Caki2 (cell line): ENCODE measurements around the gene MRI1. TPM values are rescaled to one million over a fixed set of nuclear protein-coding genes. Genes with fewer than 3 reads are reported as not detected.
A peak's percentile ranks its signal among the peaks of the same experiment; 100 is the strongest.
"Not testable (repeated sequence)": the region's sequence is repeated elsewhere in the genome, so short reads cannot be mapped to it uniquely, and the experiment has no call there.

Experiments
- DNase-seq: peaks from one replicate; pipeline ENCODE4 v3.0.0-alpha.2; 2015; ENCODE audit warnings: low read depth
- in situ Hi-C: cut with HindIII; loops from 2 replicates; pipeline ENCODE4 v1.10.0; 2016; ENCODE audit warnings: low sequenced_read_pairs, low pct_unique_long_range_greater_than_20kb, mixed read lengths
- total RNA-seq: library from RNA; depleted of rRNA; stranded (reverse); fragments of >200 nt; shearing (Covaris generic); gene quantifications from 2 replicates; pipeline ENCODE4 v1.2.3, GENCODE V29; 2014; ENCODE audit warnings: low replicate concordance; rRNA removed

Gene MRI1
- total RNA-seq, result 90.3 and 174 TPM in 2 replicates

- peak; percentile 67 for DNase-seq
- in situ Hi-C loops, result no loop called here
Observed at GRCh38 chr19:13764101-13764807, at the start of gene MRI1. TSS of gene MRI1 (plus strand) at chr19:13764522. CDS start at chr19:13764589, 67 bp downstream.

- peak; percentile 80 for DNase-seq
- in situ Hi-C loops, result no loop called here
Observed at GRCh38 chr19:13717194-13717643, 47.1 kb upstream of the MRI1 start.

GRCh38 chr19:13718733-13719132, 45.6 kb upstream of the MRI1 start:
- in situ Hi-C loops, result no loop called here
- DNase-seq, result peak; percentile 73

- in situ Hi-C loops, result no loop called here
Observed at GRCh38 chr19:13722146-13722545, 42.2 kb upstream of the MRI1 start.

GRCh38 chr19:13723206-13723605, 41.1 kb upstream of the MRI1 start:
- in situ Hi-C loops, result no loop called here
- peak; percentile 44 for DNase-seq

More at GRCh38 chr19:13722146-13722545, 42.2 kb upstream of the MRI1 start:
- no peak for DNase-seq

- in situ Hi-C loops, result no loop called here
- no peak for DNase-seq
Observed at GRCh38 chr19:13726323-13726722, 38.0 kb upstream of the MRI1 start.

GRCh38 chr19:13727798-13728197, 36.5 kb upstream of the MRI1 start:
- in situ Hi-C loops, result no loop called here
- DNase-seq, result peak; percentile 42

- in situ Hi-C loops, result no loop called here
- peak; percentile 82 for DNase-seq
Observed at GRCh38 chr19:13729859-13730258, 34.5 kb upstream of the MRI1 start.

- in situ Hi-C loops, result no loop called here
- peak; percentile 97 for DNase-seq
Observed at GRCh38 chr19:13731147-13731964, 33.0 kb upstream of the MRI1 start.

- in situ Hi-C loops, result no loop called here
- no peak for DNase-seq
Observed at GRCh38 chr19:13732337-13732736, 32.0 kb upstream of the MRI1 start.

GRCh38 chr19:13734751-13735150, 29.6 kb upstream of the MRI1 start:
- no peak for DNase-seq
- in situ Hi-C loops, result no loop called here

GRCh38 chr19:13738073-13738472, 26.2 kb upstream of the MRI1 start:
- in situ Hi-C loops, result no loop called here

GRCh38 chr19:13741893-13742292, 22.4 kb upstream of the MRI1 start:
- in situ Hi-C loops, result no loop called here
- no peak for DNase-seq

More at GRCh38 chr19:13738073-13738472, 26.2 kb upstream of the MRI1 start:
- no peak for DNase-seq

GRCh38 chr19:13742756-13743155, 21.6 kb upstream of the MRI1 start:
- DNase-seq, result no peak
- in situ Hi-C loops, result no loop called here

- in situ Hi-C loops, result no loop called here
- no peak for DNase-seq
Observed at GRCh38 chr19:13744174-13744573, 20.1 kb upstream of the MRI1 start.

GRCh38 chr19:13747098-13747453, 17.2 kb upstream of the MRI1 start:
- in situ Hi-C loops, result no loop called here

GRCh38 chr19:13748169-13748828, 16.0 kb upstream of the MRI1 start:
- DNase-seq, result peak; percentile 54
- in situ Hi-C loops, result no loop called here

More at GRCh38 chr19:13747098-13747453, 17.2 kb upstream of the MRI1 start:
- DNase-seq, result no peak

GRCh38 chr19:13751436-13751835, 12.9 kb upstream of the MRI1 start:
- no peak for DNase-seq
- in situ Hi-C loops, result no loop called here

GRCh38 chr19:13753622-13754021, 10.7 kb upstream of the MRI1 start:
- in situ Hi-C loops, DNase-seq: not testable (repeated sequence)
